Measurements from ENCODE around the gene HDGFL3. TPM values are rescaled to one million over a fixed set of nuclear protein-coding genes. Genes with fewer than 3 reads are reported as not detected.
"Not testable (repeated sequence)": the region's sequence is repeated elsewhere in the genome, so short reads cannot be mapped to it uniquely, and the experiment has no call there.

Gene HDGFL3
- total RNA-seq (2014; rRNA removed; shearing (Covaris generic)) = 134 and 146 TPM in 2 replicates

DNA sequence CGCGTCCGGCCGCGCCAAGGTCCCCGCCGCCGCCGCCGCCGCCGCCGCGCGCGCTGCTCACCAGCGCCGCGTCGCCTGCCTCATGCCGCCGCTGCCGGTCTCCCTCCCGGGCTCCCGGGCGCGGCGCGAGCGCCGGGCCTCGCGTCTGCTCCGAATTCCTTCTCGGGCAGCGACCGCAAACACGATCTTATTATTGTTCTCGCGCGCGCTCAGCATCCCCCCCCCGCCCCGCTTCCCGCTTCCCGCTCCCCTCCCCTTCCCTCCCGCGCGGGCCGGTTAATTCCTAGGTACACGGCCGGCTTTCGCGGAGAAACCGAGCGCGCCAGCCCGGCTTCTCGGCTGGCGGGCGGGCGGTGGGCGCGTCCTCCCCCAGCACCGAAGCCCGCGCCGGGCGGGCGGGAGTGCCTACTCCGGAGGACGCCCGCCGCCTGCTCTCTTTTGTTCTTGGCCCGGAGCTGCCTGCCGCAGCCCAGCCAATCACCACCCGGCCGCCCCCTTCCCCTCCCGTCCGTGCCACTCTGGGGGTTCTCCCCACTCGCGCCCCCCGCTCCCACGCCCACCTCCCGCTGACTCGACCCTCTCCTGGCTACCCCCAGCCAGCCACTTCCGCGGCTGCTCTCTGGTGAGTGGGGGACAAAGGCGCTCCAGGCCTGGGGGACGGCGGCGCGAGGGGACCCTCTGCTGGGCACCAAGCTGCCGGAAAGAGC lies at the start of gene HDGFL3:
TSS of gene HDGFL3 (minus strand) at position 164 of the 707 bp plus-strand sequence. CDS start 409 bp downstream, outside the sequence.
- DNase-seq (ENCODE audit: low read depth) = peak; percentile 73

DNA sequence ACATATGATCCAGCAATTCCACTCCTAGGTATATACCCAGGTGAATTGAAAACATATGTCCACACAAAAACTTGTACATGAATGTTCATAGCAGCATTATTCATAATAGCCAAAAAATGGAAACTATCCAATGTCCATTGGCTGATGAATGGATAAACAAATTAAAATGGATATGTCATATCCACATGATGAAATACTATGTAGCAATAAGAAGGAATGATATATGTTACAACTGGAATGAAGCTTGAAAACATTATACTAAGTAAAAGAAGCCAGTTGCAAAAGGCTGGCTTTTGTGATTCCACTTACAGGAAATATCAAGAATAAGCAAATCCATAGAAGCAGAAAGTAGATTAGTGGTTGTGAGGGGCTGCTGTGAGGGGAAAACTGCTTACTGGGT lies 43.2 kb upstream of the HDGFL3 start:
- DNase-seq (ENCODE audit: low read depth) = no peak

DNA sequence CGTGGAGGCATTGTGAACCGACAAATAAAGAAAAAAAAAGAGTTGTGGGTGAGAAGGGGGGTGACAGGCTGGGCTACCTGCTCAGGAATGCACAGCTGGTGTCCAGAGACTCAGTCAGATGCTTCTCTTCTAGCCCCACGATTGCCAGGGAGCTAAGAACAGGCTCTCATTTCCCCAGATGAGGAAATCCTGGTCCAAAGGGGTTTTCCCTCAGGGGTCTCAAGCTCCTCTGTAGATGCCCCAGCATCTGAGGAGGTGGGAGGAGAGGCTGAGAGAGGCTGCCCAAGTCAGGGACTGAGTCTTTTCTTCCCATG lies 41.4 kb upstream of the HDGFL3 start:
- DNase-seq (ENCODE audit: low read depth) = no peak

DNA sequence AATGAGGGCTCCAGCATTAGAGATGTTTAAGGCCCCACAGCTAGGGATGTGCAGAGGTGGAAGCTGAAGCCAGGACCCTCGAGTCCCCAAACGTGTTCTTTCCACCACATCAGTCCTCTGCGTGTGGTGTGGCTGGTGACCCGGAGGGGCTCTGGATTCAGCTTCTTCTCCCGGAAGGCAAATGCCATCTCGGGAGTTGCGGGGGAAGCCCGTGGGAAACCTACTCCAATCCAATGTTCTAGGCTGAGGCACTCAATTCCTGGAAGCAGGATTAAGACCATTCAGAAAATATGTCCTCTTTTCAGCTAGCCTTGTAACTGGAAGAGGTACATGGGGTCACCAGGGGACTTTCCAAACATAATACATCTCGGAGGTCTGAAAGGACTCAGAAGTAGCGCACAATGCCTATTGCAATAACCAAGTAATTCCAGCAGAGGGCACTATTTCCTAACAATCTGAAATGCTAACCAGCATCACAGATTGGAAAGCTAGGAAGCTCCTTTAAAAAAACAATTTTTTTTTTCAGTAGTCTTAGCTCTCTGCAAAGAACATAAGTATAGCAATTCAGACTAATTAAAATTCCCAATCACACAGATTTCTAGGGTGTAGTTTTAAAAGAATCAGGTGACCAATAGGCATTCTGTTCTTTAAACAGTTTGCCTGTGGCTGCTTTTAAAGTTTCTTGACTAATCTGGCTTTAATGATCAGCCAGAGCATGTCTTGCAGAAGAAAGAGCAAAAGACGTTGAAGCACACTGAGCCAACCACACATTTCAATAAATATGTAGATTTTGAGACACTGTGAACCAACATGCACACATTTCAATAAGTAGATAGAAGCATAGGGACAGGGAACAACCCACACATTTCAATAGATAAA lies 40.8 kb upstream of the HDGFL3 start:
- peak; percentile 56 for DNase-seq (ENCODE audit: low read depth)

DNA sequence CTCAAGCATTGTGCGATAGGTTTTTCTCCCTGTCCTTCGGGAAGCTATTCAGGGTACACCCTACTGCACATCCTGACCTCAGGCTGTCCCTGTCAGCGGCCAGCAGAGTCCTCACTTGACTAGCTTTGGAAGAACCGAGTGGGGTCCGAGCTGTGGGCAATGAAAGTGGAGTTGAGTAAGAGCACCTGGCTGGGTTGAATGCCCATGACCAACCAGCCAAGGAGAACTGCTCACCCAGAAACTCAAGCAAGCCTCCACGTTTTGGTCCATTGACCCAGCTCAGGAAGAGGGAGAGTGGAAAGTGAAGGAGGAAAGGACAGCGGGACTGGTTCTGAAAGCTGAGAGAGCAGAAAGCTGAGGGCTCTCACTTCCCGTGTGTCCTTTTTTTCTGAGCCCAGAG lies 36.0 kb upstream of the HDGFL3 start:
- DNase-seq (ENCODE audit: low read depth) = no peak

DNA sequence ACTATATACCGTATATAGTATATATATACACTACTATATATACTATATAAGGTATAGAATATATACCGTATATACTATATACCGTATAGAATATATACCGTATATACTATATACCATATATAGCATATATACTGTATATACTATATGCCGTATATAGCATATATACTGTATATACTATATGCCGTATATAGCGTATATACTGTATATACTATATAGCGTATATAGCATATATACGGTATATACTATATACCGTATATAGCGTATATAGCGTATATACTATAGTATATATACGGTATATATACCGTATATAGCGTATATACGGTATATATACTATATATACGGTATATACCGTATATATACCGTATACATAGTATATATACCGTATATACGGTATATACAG lies 22.6 kb upstream of the HDGFL3 start:
- no peak for DNase-seq (ENCODE audit: low read depth)

DNA sequence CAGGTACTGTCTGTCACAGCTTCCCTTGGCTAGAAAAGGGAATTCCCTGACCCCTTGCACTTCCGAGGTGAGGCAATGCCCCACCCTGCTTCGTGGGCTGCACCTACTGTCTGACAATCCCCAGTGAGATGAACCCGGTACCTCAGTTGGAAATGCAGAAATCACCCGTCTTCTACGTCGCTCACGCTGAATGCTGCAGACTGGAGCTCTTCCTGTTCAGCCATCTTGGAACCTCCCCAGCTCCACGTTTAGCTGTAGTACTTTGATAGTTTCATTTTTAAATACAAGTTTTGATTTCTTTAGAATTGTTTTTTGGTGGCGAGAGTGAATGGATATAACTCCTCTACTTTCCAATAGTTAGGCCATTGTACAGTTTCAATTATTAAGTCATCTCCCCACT lies 17.8 kb upstream of the HDGFL3 start:
- DNase-seq (ENCODE audit: low read depth) = no peak

DNA sequence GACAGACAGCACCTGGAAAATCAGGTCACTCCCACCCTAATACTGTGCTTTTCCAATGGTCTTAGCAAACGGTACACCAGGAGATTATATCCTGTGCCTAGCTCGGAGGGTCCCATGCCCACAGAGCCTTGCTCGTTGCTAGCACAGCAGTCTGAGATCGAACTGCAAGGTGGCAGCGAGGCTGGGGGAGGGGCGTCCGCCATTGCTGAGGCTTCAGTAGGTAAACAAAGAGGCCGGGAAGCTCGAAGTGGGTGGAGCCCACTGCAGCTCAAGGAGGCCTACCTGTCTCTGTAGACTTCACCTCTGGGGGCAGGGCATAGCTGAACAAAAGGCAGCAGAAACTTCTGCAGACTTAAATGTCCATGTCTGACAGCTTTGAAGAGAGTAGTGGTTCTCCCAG lies 14.2 kb upstream of the HDGFL3 start:
- DNase-seq (ENCODE audit: low read depth) = not testable (repeated sequence)

DNA sequence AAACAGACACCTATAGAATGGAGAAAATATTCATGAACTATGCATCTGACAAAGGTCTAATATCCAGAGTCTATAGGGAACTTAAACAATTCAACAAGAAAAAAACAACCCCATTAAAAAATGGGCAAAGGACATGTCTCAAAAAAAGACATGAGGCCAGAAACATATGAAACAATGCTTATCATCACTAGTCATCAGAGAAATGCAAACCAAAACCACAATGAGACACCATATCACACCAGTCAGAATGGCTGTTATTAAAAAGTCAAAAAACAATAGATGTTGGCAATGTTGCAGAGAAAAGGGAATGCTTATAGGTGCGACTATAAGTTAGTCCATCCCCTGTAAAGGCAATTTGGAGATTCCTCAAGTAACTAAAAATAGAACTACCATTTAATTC lies 11.4 kb upstream of the HDGFL3 start:
- no peak for DNase-seq (ENCODE audit: low read depth)

DNA sequence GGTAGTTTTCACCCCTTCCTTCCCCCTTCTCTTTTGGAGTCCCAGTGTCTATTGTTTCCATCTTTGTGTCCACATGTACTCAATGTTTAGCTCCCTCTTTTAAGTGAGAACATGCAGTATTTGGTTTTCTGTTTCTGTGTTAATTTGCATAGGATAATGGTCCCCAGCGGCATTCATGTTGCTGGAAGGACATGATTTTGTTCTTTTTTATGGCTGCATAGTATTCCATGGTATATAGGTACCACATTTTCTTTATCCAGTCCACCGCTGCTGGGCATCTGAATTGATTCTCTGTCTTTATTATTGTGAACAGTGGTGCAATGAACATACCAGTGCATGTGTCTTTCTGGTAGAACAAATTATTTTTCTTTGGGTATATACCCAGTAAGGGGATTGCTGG lies 7.7 kb upstream of the HDGFL3 start:
- no peak for DNase-seq (ENCODE audit: low read depth)

DNA sequence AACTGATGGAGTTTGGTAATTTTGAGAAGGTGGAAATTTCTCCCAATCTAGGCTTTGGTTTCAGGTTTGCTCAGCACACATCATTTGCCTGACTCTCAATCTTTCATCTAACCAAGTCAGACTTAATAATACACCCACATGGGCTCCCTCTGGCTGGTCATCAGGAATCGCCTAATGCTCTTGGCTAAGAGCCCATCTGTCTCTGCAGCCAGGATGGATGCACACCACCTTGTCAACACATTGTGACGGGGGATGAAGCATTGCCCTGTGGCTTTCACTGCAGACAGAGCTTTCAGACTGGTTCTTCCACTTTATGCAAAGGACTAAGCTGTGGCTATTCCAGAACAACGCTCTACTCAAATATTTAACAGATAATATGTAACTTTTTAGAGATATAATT lies 3.0 kb upstream of the HDGFL3 start:
- DNase-seq (ENCODE audit: low read depth) = peak; percentile 39

DNA sequence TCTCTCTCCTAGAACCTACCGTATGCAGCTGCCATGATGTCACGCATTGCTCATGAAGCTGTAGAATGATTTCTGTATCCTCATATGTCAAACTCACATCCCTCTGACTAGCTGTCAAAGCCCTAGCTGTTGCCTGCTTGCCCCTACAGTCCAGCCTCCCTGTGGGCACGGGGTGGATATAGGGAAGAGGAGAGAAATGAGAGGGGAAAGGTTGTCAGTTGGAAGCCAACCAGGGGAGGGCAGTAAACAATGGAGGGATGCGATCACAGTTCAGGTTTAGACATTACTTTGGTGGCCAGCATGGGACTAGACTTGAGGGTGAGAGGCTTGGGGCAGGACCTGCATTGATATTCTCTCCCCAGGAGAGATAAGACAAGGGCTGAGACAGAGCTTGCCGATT lies 1.7 kb upstream of the HDGFL3 start:
- DNase-seq (ENCODE audit: low read depth) = no peak

DNA sequence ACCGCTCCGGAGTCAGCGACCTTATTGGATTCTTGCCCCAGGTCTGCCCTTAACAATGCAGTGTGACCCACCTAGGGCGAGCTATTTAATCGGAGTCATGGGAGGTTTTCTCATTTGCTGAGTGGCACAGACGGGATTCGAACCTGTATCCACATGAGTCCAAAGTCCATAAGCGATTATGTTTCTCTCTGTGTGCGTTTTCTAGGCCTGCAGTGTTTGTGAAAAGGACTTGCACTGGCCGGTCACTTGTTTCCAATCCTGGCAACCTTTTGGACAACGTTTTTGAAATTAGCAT lies 691 bp upstream of the HDGFL3 start:
- DNase-seq (ENCODE audit: low read depth) = no peak

DNA sequence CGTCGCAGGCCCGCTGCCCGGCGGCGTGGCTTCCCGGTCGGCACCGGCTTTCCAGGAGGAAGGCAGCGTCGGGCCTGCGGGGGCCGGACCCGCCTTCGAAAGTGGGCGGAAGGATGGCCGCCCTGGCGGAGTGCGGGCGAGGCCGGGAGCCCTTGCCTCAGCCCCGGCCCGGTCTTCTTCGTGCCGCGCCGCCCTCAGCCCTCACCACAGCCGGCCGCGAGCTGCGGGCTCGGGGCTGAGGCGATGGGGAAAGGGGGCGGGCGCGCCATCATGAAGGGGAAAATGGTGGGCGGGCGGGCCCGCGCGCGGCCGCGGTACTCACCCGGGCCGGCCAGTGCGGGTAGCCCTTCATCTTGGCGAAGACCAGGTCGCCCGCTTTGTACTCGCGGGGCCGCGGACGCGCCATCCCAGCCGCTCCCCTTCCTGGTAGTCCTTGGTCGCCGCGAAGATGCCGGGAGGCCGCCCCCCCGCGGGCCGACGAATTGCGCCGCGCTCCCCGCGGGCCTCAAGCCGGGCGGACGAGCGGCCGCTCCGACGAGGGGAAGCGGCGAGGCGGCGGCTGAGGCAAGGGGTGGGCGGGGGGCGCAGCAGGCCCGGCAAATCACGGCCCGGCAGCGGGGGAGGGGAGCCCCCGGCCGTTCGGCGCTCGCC lies 489 bp downstream of the HDGFL3 start:
- DNase-seq (ENCODE audit: low read depth) = peak; percentile 42

DNA sequence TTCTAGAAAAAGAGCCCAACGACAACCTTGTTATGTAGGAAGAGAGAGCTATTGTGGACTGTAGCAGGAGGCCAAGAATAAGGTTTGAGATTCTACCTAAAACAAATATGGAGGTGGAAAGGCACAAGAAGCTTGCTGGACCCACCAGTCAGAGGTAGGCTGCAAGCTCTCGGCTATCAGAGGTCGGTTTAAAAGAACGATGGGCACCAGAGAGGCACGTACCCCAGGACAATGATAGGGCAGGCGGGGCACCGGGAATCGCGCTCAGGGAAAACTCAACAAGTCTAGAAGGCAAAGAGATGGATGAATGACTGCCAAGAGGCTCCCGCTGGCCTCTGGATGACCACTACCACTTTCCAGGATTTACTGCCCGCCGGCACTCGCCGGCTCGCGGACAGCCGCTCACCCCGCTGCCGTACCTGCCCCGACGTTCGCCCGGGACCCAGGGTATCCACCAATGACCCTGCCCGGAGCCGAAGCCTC lies 1.1 kb downstream of the HDGFL3 start:
- peak; percentile 25 for DNase-seq (ENCODE audit: low read depth)

DNA sequence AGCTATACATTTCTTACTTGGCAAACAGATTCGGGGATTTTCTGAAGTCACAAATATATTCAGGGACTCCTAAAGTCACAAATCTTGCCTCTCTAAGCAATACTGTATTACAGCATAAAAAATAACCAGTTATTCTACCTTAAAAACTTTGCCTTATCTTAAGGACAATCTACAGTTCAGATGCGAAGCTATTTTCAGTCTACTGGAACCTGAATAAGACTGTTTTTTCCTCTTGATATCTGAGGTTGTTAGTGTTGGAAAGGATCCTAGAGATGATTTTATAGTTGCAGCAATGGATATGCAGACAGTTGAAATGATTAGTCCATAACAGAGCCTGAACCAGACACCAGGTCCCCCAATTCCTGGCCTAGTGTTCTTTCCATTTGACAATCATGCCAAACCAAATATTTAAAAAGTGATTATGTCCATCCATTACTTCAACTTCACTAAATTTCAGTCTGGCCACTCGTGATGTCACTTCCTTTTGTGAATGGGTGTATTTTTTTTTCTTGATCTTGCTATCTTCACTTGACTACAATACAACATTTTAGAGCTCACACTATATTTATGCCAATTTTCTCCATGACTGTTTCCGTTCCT lies 1.8 kb downstream of the HDGFL3 start:
- DNase-seq (ENCODE audit: low read depth) = peak; percentile 64

DNA sequence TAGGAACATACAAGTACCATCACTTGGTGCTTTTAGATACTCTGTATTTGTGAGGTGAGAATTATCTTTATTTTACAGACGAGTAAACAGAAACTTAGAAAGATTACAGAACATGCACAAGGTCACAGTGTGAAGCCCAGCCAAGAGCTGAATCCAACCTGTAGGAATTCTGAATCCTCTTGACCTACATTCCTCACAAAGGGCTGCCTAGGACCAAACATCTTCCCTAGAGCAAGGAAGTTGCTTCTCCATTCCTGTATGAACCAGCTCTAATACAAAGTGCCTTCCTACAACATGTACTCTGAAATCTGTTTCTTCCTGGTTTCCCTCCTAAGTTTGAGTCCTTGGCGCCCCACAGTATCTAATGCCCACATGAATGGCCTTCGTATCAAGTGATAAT lies 2.9 kb downstream of the HDGFL3 start:
- DNase-seq (ENCODE audit: low read depth) = no peak

DNA sequence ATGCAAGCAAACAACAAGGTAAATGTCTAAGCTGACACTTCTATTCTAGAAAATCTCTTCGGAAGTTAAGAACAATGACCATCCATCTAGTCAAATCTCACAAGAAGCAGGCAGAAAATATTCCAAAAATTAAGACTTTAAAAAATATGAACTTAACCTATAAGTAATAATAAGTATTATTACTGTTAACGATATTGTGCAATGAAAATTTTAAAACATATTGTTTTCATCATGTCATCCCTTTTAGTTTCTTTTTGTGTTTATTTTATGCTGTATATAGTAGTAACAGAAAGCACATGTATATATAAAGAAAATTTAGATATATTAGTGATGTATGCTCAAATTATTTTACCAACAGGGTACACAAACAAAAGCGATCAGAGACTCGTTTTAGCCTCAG lies 4.1 kb downstream of the HDGFL3 start:
- DNase-seq (ENCODE audit: low read depth) = no peak

DNA sequence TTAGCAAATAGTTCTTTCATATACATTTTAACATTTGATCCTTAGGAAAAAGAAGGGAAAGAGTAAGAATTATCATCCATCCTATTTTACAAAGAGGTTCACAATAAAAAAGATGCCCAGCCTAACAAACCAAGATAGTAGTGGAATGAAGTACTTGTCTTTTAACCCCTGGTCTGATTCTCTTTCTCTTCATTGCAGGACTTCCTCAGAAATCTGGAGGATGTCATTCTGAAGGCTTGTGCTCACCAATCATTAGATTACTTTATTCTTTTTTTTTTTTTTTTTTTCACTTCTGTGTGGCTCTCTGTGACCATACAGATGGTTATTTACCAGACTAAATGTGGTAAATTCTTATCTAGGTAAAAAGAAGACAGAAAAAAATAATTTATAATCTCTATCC lies 7.0 kb downstream of the HDGFL3 start:
- DNase-seq (ENCODE audit: low read depth) = no peak

DNA sequence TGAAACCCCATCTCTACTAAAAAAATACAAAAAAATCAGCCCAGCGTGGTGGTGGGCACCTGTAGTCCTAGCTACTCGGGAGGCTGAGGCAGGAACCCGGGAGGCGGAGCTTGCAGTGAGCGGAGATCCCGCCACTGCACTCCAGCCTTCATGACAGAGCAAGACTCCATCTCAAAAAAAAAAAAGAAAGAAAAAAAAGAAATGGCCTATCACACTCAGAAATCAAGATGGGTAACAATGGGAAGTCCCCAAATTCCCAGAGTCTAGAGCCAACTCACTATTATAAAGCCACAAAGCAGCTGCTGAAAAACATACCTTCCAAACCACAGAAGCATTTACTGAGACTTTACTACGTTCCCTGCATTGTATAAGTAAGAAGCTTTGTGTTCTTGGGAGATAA lies 7.5 kb downstream of the HDGFL3 start:
- peak; percentile 57 for DNase-seq (ENCODE audit: low read depth)

DNA sequence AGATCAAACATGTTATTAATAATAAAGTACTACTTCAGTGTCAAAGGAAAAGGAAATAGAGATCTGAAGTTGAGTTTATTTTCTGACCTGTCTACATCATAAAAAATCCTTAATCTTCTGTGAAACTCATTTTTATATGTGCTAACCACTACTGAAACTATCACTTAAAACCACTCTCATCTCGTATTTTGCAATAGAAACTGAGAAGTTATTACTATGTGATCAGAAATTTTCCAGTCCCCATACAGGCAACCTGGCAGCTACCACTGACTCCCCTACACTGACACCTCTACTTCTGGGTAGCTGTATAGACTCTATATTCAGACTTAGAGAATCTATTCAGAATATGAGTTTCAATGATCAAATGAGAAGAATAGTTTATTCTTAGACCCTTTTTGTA lies 8.3 kb downstream of the HDGFL3 start:
- no peak for DNase-seq (ENCODE audit: low read depth)

DNA sequence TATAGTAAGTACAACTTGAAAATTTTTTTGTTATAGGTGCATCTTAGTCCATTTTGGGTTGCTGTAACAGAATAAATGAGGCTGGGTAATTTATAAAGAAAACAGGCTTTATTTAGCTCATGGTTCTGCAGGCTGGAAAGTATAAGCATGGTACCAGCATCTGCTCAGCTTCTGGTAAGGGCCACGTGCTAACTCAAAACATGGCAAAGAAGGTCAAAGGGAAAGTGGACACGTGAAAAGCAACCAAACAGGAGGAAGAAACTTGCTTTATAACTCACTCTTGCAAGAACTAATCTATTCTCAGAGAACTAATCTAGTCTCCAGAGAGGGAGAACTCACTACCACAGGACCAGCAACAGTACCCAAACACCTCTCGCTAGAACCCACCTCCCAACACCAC lies 9.1 kb downstream of the HDGFL3 start:
- no peak for DNase-seq (ENCODE audit: low read depth)

DNA sequence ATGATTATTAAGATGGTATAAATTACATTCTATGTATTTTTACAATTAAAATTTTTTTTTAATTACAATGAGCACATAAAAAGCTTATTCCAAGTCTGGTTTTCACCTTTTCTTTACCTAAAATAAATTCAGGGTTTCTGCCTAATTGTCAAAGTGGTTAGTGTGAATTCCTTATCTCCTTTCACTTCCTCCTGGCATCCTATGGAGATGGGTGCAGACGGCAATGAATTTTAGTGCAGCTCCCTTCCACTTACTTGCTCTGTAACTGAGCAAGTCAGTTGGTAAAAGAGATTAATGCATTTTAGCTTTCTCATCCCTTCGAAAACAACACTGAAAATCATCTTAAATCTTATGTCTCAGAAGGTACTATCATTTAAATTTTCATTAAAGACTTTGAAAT lies 13.1 kb downstream of the HDGFL3 start:
- no peak for DNase-seq (ENCODE audit: low read depth)
